ENCODE results near the gene OR2T10.
"Not testable (repeated sequence)": the region's sequence is repeated elsewhere in the genome, so short reads cannot be mapped to it uniquely, and the experiment has no call there.

OR2T10 gene, protein sequence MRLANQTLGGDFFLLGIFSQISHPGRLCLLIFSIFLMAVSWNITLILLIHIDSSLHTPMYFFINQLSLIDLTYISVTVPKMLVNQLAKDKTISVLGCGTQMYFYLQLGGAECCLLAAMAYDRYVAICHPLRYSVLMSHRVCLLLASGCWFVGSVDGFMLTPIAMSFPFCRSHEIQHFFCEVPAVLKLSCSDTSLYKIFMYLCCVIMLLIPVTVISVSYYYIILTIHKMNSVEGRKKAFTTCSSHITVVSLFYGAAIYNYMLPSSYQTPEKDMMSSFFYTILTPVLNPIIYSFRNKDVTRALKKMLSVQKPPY

DNA sequence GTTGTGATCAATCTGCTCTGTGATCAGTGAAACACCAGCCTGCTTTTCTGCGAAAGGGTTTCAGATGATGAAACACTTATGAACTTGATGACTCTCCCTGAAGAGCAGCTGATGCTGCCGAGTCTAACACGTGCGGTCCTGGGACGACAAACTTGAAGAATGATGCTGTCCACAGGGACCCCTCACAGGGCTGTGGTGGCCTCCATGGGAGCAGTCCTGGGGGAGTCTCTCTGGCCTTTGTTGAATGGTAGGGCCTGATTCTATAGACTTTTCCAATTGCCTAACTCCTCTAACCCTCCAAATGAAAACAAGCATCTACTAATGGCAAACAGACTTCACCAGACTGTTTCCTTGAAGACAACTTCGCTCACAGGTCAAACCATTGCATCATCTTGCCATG, at the start of gene OR2T10:
TSS of gene OR2T10 (minus strand) at position 112 of the 400 bp plus-strand sequence. CDS start 3,932 bp downstream, outside the sequence.
- Histone ChIP-seq H3K27me3 (ENCODE audit: insufficient read depth, low read length) (no peaks in the 10 kb centered on the region), H3K9me3 (ENCODE audit: insufficient read depth, low read depth, low read length) (peaks cover 90% of the 10 kb centered on the region)

DNA sequence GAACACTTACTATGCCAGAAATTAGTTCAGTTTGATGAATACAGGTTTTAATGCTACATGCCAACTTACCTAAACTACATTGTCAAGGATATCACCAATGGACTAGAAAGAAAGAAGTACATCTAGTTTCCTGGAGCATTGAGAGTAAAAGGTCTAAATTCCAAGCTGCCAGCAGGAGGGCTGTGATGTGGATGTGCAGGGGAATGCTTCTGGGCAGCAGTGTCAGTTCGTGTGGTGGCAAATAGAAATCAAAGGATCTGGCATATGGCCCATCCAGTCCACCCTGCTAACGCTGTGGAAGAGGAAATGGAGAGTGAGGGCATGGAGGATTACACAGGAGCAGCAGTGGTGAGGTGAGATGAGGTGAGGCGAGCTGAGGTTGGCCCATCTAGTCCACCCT, 47.7 kb upstream of the OR2T10 start, which contains the start of gene OR2T35:
TSS of gene OR2T35 (minus strand) at position 101 of the 400 bp plus-strand sequence. CDS start 6,020 bp downstream, outside the sequence.
- not testable (repeated sequence) for H3K4me3 ChIP-seq (ENCODE audit: low read length); H3K27ac ChIP-seq (ENCODE audit: low read length); H3K9me3 ChIP-seq (ENCODE audit: insufficient read depth, low read depth, low read length); H3K36me3 ChIP-seq (ENCODE audit: insufficient read depth, low read depth, low read length); H3K27me3 ChIP-seq (ENCODE audit: insufficient read depth, low read length); H3K4me1 ChIP-seq (ENCODE audit: insufficient read depth, low read length); H3K9ac ChIP-seq (ENCODE audit: low read depth, low read length)

More for the DNA sequence above, at the start of gene OR2T10:
- H3K4me3 ChIP-seq (ENCODE audit: low read length) = no peak within 1 kb of the TSS
- no peaks in the 10 kb centered on the region for H3K36me3 ChIP-seq (ENCODE audit: insufficient read depth, low read depth, low read length)
- no peak within 1 kb of the TSS for H3K9ac ChIP-seq (ENCODE audit: low read depth, low read length)
- H3K4me1 ChIP-seq (ENCODE audit: insufficient read depth, low read length) = no peaks in the 10 kb centered on the region
- no peak within 1 kb of the TSS for H3K27ac ChIP-seq (ENCODE audit: low read length)

DNA sequence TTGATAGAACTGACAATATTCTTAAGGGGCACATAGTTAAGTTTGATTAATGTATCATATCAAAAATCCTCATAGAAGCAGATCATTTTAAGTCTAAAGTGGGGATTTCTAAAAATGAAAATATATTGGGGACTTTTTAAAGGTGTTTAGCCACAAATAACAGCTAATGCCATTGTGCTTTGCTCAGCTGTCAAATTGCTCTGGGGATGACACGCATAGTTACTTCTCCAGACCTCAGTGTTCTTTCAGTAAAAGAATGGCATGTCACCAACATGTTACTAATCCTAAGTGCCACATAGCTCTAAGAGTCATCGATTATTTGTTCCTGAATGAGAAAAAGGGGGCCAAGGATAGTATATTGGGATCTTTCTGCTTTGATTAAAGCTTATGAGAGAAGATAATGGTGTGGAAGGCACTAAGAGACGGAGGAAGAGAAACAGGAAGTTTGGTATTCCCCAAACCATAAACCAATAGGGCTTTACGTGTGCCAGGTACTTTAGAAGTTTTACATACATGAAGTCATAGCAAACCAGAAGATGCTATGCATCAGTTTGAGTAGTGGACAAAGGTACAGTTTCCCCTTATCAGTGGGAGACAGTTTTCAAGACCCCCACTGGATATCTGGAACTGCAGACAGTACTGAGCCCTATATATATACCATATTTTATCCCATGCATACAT, 45.6 kb upstream of the OR2T10 start:
- H3K4me3 ChIP-seq (ENCODE audit: low read length); H3K27ac ChIP-seq (ENCODE audit: low read length); H3K36me3 ChIP-seq (ENCODE audit: insufficient read depth, low read depth, low read length); H3K9ac ChIP-seq (ENCODE audit: low read depth, low read length); H3K4me1 ChIP-seq (ENCODE audit: insufficient read depth, low read length); H3K27me3 ChIP-seq (ENCODE audit: insufficient read depth, low read length); H3K9me3 ChIP-seq (ENCODE audit: insufficient read depth, low read depth, low read length): not testable (repeated sequence)

DNA sequence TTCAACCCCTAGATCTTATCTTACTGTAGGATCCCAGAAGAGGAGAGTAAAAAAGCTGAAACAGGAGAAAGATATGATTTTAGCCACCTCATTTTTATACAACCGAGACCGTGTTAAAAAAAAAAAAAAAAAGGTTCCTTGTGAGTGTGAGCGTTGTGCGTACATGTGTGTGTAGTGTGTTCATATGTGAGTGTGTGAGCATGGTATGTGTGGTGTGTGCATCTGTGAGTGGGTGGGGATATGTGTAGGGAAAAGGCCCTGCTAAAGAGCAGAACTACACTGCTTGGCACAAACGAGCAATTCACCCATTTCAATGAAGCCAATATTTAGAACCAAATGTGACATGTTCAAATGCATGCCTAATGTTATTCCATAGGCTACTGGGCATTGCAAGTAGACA, 44.1 kb upstream of the OR2T10 start:
- H3K4me1 ChIP-seq (ENCODE audit: insufficient read depth, low read length); H3K27ac ChIP-seq (ENCODE audit: low read length); H3K9me3 ChIP-seq (ENCODE audit: insufficient read depth, low read depth, low read length); H3K9ac ChIP-seq (ENCODE audit: low read depth, low read length); H3K4me3 ChIP-seq (ENCODE audit: low read length); H3K27me3 ChIP-seq (ENCODE audit: insufficient read depth, low read length); H3K36me3 ChIP-seq (ENCODE audit: insufficient read depth, low read depth, low read length): not testable (repeated sequence)

DNA sequence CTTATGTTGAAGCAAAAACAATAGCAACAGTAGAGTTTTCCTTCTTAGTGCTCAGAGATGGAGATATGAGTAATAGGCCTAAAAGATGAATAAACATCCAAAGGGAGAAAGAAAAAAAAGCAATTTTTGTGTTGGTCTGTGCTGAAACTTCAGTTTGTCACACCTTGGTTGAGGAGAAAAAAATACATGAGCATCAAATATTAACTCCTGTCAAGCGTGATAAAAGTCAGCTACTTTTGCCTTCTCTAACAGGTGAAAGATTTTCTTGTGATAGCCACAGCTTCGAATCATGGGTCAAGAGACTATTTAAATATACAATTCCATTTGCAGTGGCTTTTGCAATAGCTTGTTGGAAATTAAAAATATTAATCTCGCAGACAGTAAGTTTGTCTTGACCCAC, 43.4 kb upstream of the OR2T10 start:
- not testable (repeated sequence) for H3K4me3 ChIP-seq (ENCODE audit: low read length); H3K27me3 ChIP-seq (ENCODE audit: insufficient read depth, low read length); H3K9ac ChIP-seq (ENCODE audit: low read depth, low read length); H3K4me1 ChIP-seq (ENCODE audit: insufficient read depth, low read length); H3K9me3 ChIP-seq (ENCODE audit: insufficient read depth, low read depth, low read length); H3K36me3 ChIP-seq (ENCODE audit: insufficient read depth, low read depth, low read length); H3K27ac ChIP-seq (ENCODE audit: low read length)

DNA sequence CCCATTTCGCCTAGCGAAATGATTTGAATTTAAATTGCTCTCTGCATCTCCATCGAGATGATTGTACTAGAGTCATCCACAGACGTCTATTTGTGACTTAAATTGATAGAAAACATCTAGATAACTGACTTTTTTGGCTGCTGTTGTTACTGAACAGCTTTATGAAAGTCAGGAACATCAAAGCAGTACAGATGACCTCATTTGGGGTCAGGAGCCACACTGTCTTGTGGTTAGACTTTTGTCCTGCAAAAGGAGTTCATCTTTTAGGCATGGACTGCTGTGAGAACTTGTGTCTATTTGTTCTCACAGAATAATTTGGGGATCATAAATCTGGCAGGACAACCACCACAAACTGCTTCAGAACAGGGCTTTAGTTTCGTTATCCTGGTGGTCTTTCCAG, 42.2 kb upstream of the OR2T10 start:
- not testable (repeated sequence) for H3K27ac ChIP-seq (ENCODE audit: low read length); H3K36me3 ChIP-seq (ENCODE audit: insufficient read depth, low read depth, low read length); H3K4me3 ChIP-seq (ENCODE audit: low read length); H3K9ac ChIP-seq (ENCODE audit: low read depth, low read length); H3K27me3 ChIP-seq (ENCODE audit: insufficient read depth, low read length); H3K4me1 ChIP-seq (ENCODE audit: insufficient read depth, low read length); H3K9me3 ChIP-seq (ENCODE audit: insufficient read depth, low read depth, low read length)

DNA sequence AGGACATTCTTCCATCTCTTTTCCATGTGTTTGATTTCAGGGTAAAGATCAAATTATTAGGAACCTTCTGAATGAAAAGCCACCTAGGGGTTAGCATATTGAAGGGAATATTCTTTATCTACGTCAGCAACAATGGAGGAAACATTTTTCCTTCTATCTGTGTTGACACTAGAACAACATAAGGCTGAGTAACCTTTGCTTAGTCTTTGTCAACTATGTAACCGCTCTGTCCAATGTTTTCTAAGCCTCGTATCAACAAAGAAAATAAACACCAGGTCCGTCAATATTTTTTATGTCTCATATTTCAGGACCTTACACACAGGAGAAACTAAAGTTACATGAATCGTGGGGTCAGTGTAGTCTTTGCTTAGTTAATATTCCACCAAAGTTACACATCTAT, 39.1 kb upstream of the OR2T10 start:
- not testable (repeated sequence) for H3K4me1 ChIP-seq (ENCODE audit: insufficient read depth, low read length); H3K9me3 ChIP-seq (ENCODE audit: insufficient read depth, low read depth, low read length); H3K27me3 ChIP-seq (ENCODE audit: insufficient read depth, low read length); H3K4me3 ChIP-seq (ENCODE audit: low read length); H3K27ac ChIP-seq (ENCODE audit: low read length); H3K9ac ChIP-seq (ENCODE audit: low read depth, low read length); H3K36me3 ChIP-seq (ENCODE audit: insufficient read depth, low read depth, low read length)

DNA sequence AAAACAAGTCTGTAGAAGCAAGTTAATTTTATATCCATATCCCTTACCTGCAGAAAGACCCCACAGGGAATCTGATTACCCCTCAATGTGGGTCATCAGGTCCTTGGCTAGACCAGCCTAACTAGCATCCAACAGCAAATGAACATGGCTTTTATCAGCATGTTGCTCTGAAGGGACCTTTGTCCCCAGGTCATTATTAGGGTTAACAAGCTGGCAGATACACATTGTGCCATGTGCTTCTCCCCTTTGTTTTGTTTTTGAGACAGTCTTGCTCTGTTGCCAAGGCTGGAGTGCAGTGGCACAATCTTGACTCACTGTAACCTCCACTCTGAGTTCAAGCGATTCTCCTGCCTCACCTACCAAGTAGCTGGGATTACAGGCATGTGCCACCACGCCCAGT, 37.5 kb upstream of the OR2T10 start, which contains the start of gene OR2T11:
TSS of gene OR2T11 (minus strand) at position 101 of the 400 bp plus-strand sequence. CDS start 7,963 bp downstream, outside the sequence.
- H3K36me3 ChIP-seq (ENCODE audit: insufficient read depth, low read depth, low read length); H3K27me3 ChIP-seq (ENCODE audit: insufficient read depth, low read length); H3K4me3 ChIP-seq (ENCODE audit: low read length); H3K9ac ChIP-seq (ENCODE audit: low read depth, low read length); H3K4me1 ChIP-seq (ENCODE audit: insufficient read depth, low read length); H3K27ac ChIP-seq (ENCODE audit: low read length): not testable (repeated sequence)
- peaks cover 21% of the 10 kb centered on the region for H3K9me3 ChIP-seq (ENCODE audit: insufficient read depth, low read depth, low read length)

DNA sequence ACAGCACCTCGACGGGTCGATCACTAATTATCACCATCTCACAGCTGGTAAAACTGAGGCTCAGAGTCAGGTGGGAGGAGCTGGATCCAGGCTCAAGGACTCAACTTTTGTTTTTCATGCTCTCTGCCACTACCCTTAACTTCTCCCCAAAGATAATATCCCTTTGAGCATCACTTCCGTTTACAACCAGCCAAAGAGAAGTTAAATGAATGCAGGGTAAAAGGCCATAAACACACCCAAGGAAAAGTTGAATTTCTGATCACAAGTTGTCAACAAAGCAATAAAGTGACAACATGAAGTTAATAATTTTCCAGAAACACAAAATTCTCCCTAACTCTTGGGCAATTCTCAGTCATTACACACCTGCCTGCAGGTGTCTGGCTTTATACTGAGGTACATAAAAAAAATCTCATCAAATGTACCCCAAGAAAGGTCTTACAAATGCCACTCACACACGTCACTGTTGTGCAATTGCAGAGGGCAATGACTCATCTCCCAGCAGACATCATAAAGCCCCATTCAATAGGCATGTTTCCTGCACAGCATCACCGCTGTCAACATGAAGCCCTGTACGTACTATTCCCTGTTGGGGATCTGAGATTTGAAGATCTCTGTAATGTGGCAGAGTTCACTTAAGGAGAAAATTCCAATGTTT, 34.0 kb upstream of the OR2T10 start:
- Histone ChIP-seq H3K9ac (ENCODE audit: low read depth, low read length) (no peak overlapping the region), H3K9me3 (ENCODE audit: insufficient read depth, low read depth, low read length) (peaks cover 54% of the 10 kb centered on the region), H3K36me3 (ENCODE audit: insufficient read depth, low read depth, low read length) (no peaks in the 10 kb centered on the region)

DNA sequence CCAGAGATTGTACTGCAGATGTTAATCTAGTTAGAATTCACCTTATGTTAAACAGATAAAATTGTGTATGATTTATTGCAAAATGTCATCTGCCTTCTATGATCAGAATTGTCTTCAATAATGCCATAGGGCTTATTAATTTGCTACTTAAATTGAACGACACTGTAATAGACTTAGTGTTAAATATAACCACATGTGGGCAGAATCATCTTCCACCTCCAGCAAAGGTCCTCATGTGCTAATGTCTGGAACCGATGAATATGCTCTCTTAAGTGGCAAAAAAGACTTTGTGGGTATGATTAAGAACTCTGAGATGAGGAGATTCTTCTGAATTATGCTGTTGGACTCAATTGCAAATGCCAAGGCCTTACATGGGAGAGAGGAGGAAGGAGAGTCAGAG, 33.1 kb upstream of the OR2T10 start:
- H3K36me3 ChIP-seq (ENCODE audit: insufficient read depth, low read depth, low read length) = no peaks in the 10 kb centered on the region
- H3K4me3 ChIP-seq (ENCODE audit: low read length) = no peak overlapping the region
- H3K9me3 ChIP-seq (ENCODE audit: insufficient read depth, low read depth, low read length) = peaks cover 64% of the 10 kb centered on the region
- H3K9ac ChIP-seq (ENCODE audit: low read depth, low read length) = no peak overlapping the region
- H3K27ac ChIP-seq (ENCODE audit: low read length) = no peak overlapping the region
- H3K4me1 ChIP-seq (ENCODE audit: insufficient read depth, low read length) = no peaks in the 10 kb centered on the region
- no peaks in the 10 kb centered on the region for H3K27me3 ChIP-seq (ENCODE audit: insufficient read depth, low read length)

More for the DNA sequence above, 34.0 kb upstream of the OR2T10 start:
- H3K4me1 ChIP-seq (ENCODE audit: insufficient read depth, low read length) = no peaks in the 10 kb centered on the region
- H3K4me3 ChIP-seq (ENCODE audit: low read length) = no peak overlapping the region; the same call in 1 of the 2 replicates
- no peak overlapping the region for H3K27ac ChIP-seq (ENCODE audit: low read length)
- H3K27me3 ChIP-seq (ENCODE audit: insufficient read depth, low read length) = no peaks in the 10 kb centered on the region

DNA sequence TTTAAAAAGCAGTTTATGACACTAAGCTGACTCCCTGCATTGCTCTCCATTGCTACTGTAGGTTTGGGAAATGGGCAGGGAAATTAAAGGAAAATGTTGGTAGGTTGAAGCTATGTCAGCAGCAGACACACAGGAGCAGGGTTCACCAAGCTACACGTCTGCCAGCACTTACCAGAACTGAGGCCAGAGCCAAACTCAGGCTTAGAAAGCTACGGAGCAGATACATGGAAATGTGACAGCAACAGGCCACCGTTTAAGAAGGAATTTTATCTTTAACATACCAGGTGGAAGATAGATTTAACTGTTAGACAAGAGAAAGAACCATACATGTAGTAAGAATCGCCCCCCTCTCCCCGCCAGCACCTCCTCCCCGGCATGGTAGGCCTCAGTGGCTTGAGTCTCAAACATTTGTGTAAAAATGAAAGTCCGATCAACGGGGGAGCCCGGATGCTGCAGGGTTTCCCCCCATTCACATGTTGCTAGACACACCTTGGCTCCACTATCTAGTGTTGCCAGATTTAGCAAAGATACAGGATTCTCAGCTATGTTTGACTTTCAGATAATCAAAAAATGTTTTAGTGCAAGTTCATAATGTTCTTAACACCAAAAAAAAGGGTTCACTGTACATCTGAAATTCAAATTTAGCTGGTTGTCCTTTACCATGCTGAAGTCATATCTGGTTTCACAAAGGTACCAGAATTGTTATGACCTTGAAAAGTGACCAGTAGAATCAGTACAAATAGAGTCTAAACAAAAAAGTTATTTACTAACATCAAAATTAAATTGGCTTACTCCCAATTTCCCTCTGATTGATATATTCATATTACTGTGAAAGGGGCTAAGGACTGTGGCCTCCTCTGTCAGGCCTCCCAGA, 30.7 kb upstream of the OR2T10 start:
- peaks cover 87% of the 10 kb centered on the region for H3K9me3 ChIP-seq (ENCODE audit: insufficient read depth, low read depth, low read length)
- H3K9ac ChIP-seq (ENCODE audit: low read depth, low read length) = no peak overlapping the region
- no peak overlapping the region for H3K4me3 ChIP-seq (ENCODE audit: low read length)
- no peak overlapping the region for H3K27ac ChIP-seq (ENCODE audit: low read length)
- no peaks in the 10 kb centered on the region for H3K27me3 ChIP-seq (ENCODE audit: insufficient read depth, low read length)
- H3K4me1 ChIP-seq (ENCODE audit: insufficient read depth, low read length) = no peaks in the 10 kb centered on the region
- H3K36me3 ChIP-seq (ENCODE audit: insufficient read depth, low read depth, low read length) = no peaks in the 10 kb centered on the region
